HL-60 (cell line): ENCODE results near the gene FAM180B.

Experiments
- POLR2AphosphoS5 ChIP-seq: IDR thresholded peaks from 2 replicates; pipeline ENCODE4 v1.6.1; 2012; ENCODE audit warnings: low read depth
- TF ChIP-seq, protein P1 (sequence below): IDR thresholded peaks from one replicate; pipeline ENCODE4 v1.5.1; 2011; ENCODE audit warnings: low read length, control low read depth, inconsistent platforms; ENCODE audit not compliant: insufficient read depth
- TF ChIP-seq, protein P2 (sequence below): IDR thresholded peaks from 2 replicates; pipeline ENCODE4 v1.6.1; 2012; ENCODE audit warnings: low read depth; ENCODE audit not compliant: insufficient replicate concordance

DNA sequence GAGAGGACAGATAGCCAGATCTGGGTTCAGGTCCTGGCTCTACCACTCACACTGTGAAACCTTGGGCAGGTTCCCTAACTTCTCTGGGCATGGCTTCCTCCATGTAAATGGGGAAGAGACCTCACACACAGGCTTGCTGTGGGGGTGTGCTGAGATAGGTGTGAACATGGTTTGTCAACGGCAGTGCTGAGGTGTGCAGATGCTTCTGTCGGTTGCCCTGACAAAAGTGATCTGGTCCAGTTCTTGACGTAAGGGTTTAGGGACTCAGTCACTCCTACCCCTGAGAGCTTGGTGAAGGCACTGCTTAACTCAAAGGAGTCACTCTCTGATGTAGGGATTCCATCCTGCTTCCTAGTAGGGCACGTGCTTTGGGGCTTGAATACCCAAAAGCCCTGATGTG is 5.8 kb downstream of the FAM180B start:
- TF ChIP-seq, protein P1, sequence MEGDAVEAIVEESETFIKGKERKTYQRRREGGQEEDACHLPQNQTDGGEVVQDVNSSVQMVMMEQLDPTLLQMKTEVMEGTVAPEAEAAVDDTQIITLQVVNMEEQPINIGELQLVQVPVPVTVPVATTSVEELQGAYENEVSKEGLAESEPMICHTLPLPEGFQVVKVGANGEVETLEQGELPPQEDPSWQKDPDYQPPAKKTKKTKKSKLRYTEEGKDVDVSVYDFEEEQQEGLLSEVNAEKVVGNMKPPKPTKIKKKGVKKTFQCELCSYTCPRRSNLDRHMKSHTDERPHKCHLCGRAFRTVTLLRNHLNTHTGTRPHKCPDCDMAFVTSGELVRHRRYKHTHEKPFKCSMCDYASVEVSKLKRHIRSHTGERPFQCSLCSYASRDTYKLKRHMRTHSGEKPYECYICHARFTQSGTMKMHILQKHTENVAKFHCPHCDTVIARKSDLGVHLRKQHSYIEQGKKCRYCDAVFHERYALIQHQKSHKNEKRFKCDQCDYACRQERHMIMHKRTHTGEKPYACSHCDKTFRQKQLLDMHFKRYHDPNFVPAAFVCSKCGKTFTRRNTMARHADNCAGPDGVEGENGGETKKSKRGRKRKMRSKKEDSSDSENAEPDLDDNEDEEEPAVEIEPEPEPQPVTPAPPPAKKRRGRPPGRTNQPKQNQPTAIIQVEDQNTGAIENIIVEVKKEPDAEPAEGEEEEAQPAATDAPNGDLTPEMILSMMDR, result no peak
- TF ChIP-seq, protein P2, sequence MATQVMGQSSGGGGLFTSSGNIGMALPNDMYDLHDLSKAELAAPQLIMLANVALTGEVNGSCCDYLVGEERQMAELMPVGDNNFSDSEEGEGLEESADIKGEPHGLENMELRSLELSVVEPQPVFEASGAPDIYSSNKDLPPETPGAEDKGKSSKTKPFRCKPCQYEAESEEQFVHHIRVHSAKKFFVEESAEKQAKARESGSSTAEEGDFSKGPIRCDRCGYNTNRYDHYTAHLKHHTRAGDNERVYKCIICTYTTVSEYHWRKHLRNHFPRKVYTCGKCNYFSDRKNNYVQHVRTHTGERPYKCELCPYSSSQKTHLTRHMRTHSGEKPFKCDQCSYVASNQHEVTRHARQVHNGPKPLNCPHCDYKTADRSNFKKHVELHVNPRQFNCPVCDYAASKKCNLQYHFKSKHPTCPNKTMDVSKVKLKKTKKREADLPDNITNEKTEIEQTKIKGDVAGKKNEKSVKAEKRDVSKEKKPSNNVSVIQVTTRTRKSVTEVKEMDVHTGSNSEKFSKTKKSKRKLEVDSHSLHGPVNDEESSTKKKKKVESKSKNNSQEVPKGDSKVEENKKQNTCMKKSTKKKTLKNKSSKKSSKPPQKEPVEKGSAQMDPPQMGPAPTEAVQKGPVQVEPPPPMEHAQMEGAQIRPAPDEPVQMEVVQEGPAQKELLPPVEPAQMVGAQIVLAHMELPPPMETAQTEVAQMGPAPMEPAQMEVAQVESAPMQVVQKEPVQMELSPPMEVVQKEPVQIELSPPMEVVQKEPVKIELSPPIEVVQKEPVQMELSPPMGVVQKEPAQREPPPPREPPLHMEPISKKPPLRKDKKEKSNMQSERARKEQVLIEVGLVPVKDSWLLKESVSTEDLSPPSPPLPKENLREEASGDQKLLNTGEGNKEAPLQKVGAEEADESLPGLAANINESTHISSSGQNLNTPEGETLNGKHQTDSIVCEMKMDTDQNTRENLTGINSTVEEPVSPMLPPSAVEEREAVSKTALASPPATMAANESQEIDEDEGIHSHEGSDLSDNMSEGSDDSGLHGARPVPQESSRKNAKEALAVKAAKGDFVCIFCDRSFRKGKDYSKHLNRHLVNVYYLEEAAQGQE, result no peak
- no peak for TF ChIP-seq POLR2AphosphoS5
